ENCODE measurements around the gene SLC16A13.

DNA sequence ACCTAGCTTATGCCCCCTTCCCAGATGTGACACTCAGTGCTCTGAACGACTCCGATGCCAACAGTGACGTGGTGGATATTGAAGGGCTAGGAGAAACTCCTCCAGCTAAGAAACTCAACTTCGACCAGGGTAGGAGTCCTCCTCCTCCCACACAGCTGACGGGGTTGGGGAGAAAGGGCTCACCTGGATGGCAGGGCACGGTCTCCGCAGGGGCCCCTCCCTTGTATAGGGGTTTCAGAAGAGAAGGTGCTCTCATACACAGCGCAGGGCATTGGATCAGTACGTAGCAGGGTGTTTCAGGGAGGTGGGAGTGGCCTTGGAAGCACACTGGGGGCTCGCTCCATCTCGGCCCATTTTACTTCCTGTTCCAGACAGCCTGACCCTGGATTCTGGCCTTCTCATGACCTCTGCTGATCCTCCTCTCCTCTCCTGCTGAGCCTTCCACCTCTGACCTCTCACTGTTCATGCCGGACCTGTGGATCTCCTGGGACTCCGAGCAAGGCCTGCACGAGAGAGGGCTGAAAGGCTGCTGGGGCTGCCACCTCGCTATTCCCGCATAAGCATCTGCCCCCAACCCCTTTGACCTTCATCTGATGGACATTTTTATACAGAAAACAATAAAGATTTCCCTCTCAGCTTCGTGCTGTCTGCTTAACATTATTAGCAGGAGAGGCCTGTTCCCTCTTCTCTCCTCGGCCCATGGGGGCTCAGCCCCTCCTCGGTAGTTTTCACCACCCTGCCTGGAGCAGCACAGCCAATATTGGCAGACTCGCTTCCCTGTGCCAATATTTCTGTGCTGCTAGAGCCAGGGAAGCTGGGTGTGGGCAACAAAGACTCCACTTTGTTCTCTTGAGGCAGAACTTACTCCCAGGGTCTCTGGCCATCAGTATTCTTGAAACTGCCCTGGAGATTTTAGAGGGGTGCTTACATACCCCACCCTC lies 18.7 kb upstream of the SLC16A13 start:
- TF ChIP-seq, protein P1, sequence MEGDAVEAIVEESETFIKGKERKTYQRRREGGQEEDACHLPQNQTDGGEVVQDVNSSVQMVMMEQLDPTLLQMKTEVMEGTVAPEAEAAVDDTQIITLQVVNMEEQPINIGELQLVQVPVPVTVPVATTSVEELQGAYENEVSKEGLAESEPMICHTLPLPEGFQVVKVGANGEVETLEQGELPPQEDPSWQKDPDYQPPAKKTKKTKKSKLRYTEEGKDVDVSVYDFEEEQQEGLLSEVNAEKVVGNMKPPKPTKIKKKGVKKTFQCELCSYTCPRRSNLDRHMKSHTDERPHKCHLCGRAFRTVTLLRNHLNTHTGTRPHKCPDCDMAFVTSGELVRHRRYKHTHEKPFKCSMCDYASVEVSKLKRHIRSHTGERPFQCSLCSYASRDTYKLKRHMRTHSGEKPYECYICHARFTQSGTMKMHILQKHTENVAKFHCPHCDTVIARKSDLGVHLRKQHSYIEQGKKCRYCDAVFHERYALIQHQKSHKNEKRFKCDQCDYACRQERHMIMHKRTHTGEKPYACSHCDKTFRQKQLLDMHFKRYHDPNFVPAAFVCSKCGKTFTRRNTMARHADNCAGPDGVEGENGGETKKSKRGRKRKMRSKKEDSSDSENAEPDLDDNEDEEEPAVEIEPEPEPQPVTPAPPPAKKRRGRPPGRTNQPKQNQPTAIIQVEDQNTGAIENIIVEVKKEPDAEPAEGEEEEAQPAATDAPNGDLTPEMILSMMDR (IDR thresholded peaks at IDR 0.05; ENCODE audit: low read depth, low read length), result no peak
- no peak for TF ChIP-seq EZH2phosphoT487 (IDR thresholded peaks at IDR 0.05; ENCODE audit: low read depth)

Data from OCI-LY3 (cell line).